CD14-positive monocyte (primary cell): ENCODE measurements around the gene GRIN2A. TPM values are rescaled to one million over a fixed set of nuclear protein-coding genes. Genes with fewer than 3 reads are reported as not detected.

Experiments used
- DNase-seq, 3 donors: peaks; one replicate each; pipeline ENCODE4 v3.0.0-alpha.2; 2011 to 2022
- H2AFZ ChIP-seq: 2 replicates; pipeline ENCODE4 v1.6.0; 2012; ENCODE audit warnings: mild to moderate bottlenecking, low read depth, low read length, inconsistent platforms; ENCODE audit not compliant: insufficient read depth, poor library complexity, severe bottlenecking
- H3K27ac ChIP-seq, 2 donors: 1 replicate in 1 of 2; 2 replicates in 1 of 2; pipeline ENCODE4 v1.5.1; 2012 to 2013; ENCODE audit warnings: low read length in 2 of 2, control low read depth in 1 of 2, inconsistent platforms in 1 of 2, low read depth in 1 of 2, mild to moderate bottlenecking in 1 of 2
- H3K27me3 ChIP-seq, 2 donors: one replicate each; pipeline versions ENCODE4 v1.6.0 to v1.6.1; 2011 to 2013; ENCODE audit warnings: low read length in 2 of 2; ENCODE audit not compliant: control insufficient read depth in 2 of 2, insufficient read depth in 2 of 2
- H3K36me3 ChIP-seq, 2 donors: replicated peaks in 1 of 2; 1 replicate in 1 of 2; 2 replicates in 1 of 2; pipeline versions ENCODE4 v1.5.1 to v1.6.1; 2012 to 2013; ENCODE audit warnings: low read length in 2 of 2, control low read depth in 1 of 2, inconsistent platforms in 1 of 2, mild to moderate bottlenecking in 1 of 2; ENCODE audit not compliant: insufficient read depth in 2 of 2, control insufficient read depth in 1 of 2
- H3K4me1 ChIP-seq, 2 donors: 1 replicate in 1 of 2; 2 replicates in 1 of 2; pipeline versions ENCODE4 v1.5.1 to v1.6.1; 2012 to 2013; ENCODE audit warnings: low read length in 2 of 2, control low read depth in 1 of 2, inconsistent platforms in 1 of 2, mild to moderate bottlenecking in 1 of 2, moderate library complexity in 1 of 2; ENCODE audit not compliant: insufficient read depth in 2 of 2, control insufficient read depth in 1 of 2
- H3K4me2 ChIP-seq: replicated peaks from 2 replicates; pipeline ENCODE3; 2012; ENCODE audit warnings: low read length, moderate library complexity, mild to moderate bottlenecking; ENCODE audit not compliant: poor library complexity, severe bottlenecking; ENCODE audit errors: extremely low read depth
- H3K4me3 ChIP-seq, 3 experiments: fragments of 200-600 bp in 1 of 3; sonication (generic) in 1 of 3; replicated peaks in 1 of 3; 1 replicate in 2 of 3; 2 replicates in 1 of 3; pipeline ENCODE4 v1.5.1; 2011 to 2013; ENCODE audit warnings: low read length in 3 of 3, mild to moderate bottlenecking in 3 of 3, control low read depth in 2 of 3, low read depth in 2 of 3, inconsistent platforms in 1 of 3, moderate library complexity in 1 of 3
- H3K79me2 ChIP-seq: 2 replicates; pipeline ENCODE4 v1.6.0; 2012; ENCODE audit warnings: mild to moderate bottlenecking, control low read depth, inconsistent platforms, low read length, moderate library complexity; ENCODE audit not compliant: insufficient read depth
- H3K9ac ChIP-seq: 2 replicates; pipeline ENCODE4 v1.6.0; 2017; ENCODE audit warnings: low read length, mild to moderate bottlenecking; ENCODE audit not compliant: insufficient read depth, poor library complexity, severe bottlenecking
- H3K9me3 ChIP-seq, 2 donors: replicated peaks in 1 of 2; 1 replicate in 1 of 2; 2 replicates in 1 of 2; pipeline versions ENCODE4 v1.5.1 to v1.6.1; 2012 to 2013; ENCODE audit warnings: low read length in 2 of 2, control low read depth in 1 of 2; ENCODE audit not compliant: control insufficient read depth in 1 of 2, insufficient read depth in 1 of 2
- H4K20me1 ChIP-seq: 2 replicates; pipeline ENCODE4 v1.6.0; 2012; ENCODE audit warnings: mild to moderate bottlenecking, low read length, control low read depth, moderate library complexity; ENCODE audit not compliant: insufficient read depth
- H3K27ac Mint-ChIP-seq, 7 donors: one replicate each; pipeline ENCODE4 v1.8.0; 2020; ENCODE audit warnings: mild to moderate bottlenecking in 7 of 7, mixed read lengths in 7 of 7, moderate library complexity in 6 of 7, inconsistent platforms in 2 of 7
- H3K27me3 Mint-ChIP-seq, 3 donors: one replicate each; pipeline ENCODE4 v1.8.0; 2021 to 2022; ENCODE audit warnings: low read depth in 3 of 3, mild to moderate bottlenecking in 3 of 3, mixed read lengths in 3 of 3, moderate library complexity in 3 of 3, inconsistent platforms in 1 of 3
- H3K36me3 Mint-ChIP-seq, 2 donors: one replicate each; pipeline ENCODE4 v1.8.0; 2020; ENCODE audit warnings: mixed read lengths in 2 of 2, inconsistent platforms in 1 of 2, mild to moderate bottlenecking in 1 of 2
- H3K4me1 Mint-ChIP-seq: one replicate; pipeline ENCODE4 v1.8.0; 2020; ENCODE audit warnings: mild to moderate bottlenecking, mixed read lengths
- H3K4me3 Mint-ChIP-seq, 2 donors: one replicate each; pipeline ENCODE4 v1.8.0; 2020; ENCODE audit warnings: mild to moderate bottlenecking in 2 of 2, mixed read lengths in 2 of 2, moderate library complexity in 1 of 2
- H3K9me3 Mint-ChIP-seq, 7 donors: one replicate each; pipeline ENCODE4 v1.8.0; 2020 to 2022; ENCODE audit warnings: mixed read lengths in 7 of 7, mild to moderate bottlenecking in 6 of 7, moderate library complexity in 6 of 7, inconsistent platforms in 2 of 7
- WGBS: methylation state at CpG from one replicate; pipeline ENCODE4 v1.1.5; 2013; ENCODE audit warnings: missing lambda C conversion rate; ENCODE audit not compliant: insufficient coverage; 5-methylcytosine and 5-hydroxymethylcytosine counted together
- intact Hi-C, 2 donors: fragments of 100-400 bp; cut with micrococcal nuclease; formaldehyde crosslinking; loops; one replicate each; pipeline versions ENCODE4 v1.15.0 to v1.15.1; 2023
- polyA plus RNA-seq, 3 donors: library from polyadenylated mRNA; depleted of rRNA in 1 of 3; unstranded in 2 of 3; stranded (reverse) in 1 of 3; fragments of 300-500 nt in 2 of 3; fragments of >200 nt in 1 of 3; fragmentation: Illumina TruSeq in 2 of 3; gene quantifications; 1 replicate in 2 of 3; 2 replicates in 1 of 3; pipeline ENCODE4 v1.2.3, GENCODE V29; 2012 to 2021
- TF ChIP-seq, protein P1 (sequence below): fragments of 200-600 bp; IDR thresholded peaks from one replicate; pipeline ENCODE4 v1.8.0; 2022; ENCODE audit warnings: antibody characterized with exemption, mild to moderate bottlenecking

Gene GRIN2A
- polyA plus RNA-seq, 3 donors, result not detected

GRCh38 chr16:9826656-9827055, 355.6 kb downstream of the GRIN2A start:
- Histone ChIP-seq H3K27ac (no peak overlapping the region), H3K4me1 (no peaks in the 10 kb centered on the region), H2AFZ (no peak overlapping the region), H3K36me3 (no peaks in the 10 kb centered on the region), H4K20me1 (no peaks in the 10 kb centered on the region), H3K27me3 (no peaks in the 10 kb centered on the region), H3K9ac (no peak overlapping the region), H3K4me3 (no peak overlapping the region), H3K9me3 (no peaks in the 10 kb centered on the region), H3K79me2 (no peaks in the 10 kb centered on the region), H3K4me2 (no peak overlapping the region)
- no peak for DNase-seq
- no peak overlapping the region for H3K4me3 Mint-ChIP-seq
- WGBS, result 72% methylated on average over 2 of the region's 2 CpGs
- H3K27me3 Mint-ChIP-seq, result peaks cover 0 to 2% (median 0%) of the 10 kb centered on the region in 3 donors
- H3K36me3 Mint-ChIP-seq, result no peaks in the 10 kb centered on the region
- H3K27ac Mint-ChIP-seq, result no peak overlapping the region
- TF ChIP-seq, protein P1, sequence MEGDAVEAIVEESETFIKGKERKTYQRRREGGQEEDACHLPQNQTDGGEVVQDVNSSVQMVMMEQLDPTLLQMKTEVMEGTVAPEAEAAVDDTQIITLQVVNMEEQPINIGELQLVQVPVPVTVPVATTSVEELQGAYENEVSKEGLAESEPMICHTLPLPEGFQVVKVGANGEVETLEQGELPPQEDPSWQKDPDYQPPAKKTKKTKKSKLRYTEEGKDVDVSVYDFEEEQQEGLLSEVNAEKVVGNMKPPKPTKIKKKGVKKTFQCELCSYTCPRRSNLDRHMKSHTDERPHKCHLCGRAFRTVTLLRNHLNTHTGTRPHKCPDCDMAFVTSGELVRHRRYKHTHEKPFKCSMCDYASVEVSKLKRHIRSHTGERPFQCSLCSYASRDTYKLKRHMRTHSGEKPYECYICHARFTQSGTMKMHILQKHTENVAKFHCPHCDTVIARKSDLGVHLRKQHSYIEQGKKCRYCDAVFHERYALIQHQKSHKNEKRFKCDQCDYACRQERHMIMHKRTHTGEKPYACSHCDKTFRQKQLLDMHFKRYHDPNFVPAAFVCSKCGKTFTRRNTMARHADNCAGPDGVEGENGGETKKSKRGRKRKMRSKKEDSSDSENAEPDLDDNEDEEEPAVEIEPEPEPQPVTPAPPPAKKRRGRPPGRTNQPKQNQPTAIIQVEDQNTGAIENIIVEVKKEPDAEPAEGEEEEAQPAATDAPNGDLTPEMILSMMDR, result no peak
- peaks cover 0 to 2% (median 0%) of the 10 kb centered on the region in 7 donors for H3K9me3 Mint-ChIP-seq
- no peaks in the 10 kb centered on the region for H3K4me1 Mint-ChIP-seq
- intact Hi-C loops, result no loop called here

DNA sequence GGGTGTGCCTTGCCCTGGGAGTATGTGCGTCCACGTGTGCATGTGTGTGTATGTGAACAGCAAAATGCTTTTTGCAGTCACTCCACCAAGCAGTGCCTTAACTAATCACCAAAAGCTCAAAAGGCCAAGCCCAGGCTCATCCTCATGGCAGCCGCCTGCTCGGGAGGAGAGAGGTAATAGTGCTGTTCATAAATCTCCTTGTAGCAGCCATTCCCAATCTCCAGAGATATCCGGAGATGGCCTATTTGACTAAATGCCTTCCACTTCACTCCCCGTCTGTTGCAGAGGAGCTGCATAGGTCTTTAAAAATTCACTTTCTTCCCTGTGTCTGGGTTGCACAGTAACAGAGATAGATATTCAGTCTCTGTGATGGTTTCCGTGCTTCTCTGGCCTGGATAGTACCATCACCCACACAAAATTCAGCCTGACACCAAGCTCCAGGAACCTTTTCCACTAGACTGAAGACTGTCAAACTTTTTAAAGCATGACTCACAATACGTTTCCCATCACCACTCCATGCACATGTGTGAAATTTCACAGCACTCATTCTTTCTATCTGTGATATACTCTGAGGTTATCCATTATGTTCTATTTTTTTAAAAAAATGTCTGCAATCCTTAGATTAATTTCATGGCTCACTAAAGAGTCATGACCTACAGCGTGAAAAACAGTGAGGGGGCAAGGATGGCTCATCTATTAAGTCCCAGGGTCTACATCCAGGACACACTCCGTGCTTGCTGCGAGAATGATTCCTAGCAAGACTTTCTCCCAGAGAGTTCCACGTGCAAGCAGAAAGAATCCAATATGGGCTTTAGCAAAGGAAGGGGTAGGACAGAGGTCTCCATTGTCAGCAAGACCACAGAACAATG, 357.8 kb downstream of the GRIN2A start:
- H3K9me3 ChIP-seq, result no peaks in the 10 kb centered on the region
- intact Hi-C loops, result no loop called here

More for the DNA sequence above, 357.8 kb downstream of the GRIN2A start:
- 80% methylated on average over 1 of the region's 12 CpGs for WGBS
- Histone ChIP-seq H4K20me1 (no peaks in the 10 kb centered on the region), H3K4me2 (no peak overlapping the region), H3K36me3 (no peaks in the 10 kb centered on the region), H3K9ac (no peak overlapping the region), H3K27me3 (no peaks in the 10 kb centered on the region), H2AFZ (no peak overlapping the region), H3K4me3 (no peak overlapping the region), H3K79me2 (no peaks in the 10 kb centered on the region), H3K4me1 (no peaks in the 10 kb centered on the region), H3K27ac (no peak overlapping the region)
- H3K27me3 Mint-ChIP-seq, result peaks cover 0 to 2% (median 2%) of the 10 kb centered on the region in 3 donors
- H3K4me1 Mint-ChIP-seq, result no peaks in the 10 kb centered on the region
- H3K4me3 Mint-ChIP-seq, result no peak overlapping the region
- TF ChIP-seq, protein P1, result no peak
- no peak overlapping the region for H3K27ac Mint-ChIP-seq
- H3K36me3 Mint-ChIP-seq, result no peaks in the 10 kb centered on the region
- DNase-seq, result no peak
- H3K9me3 Mint-ChIP-seq, result peaks cover 0 to 5% (median 0%) of the 10 kb centered on the region in 7 donors
